Dermis blood vessel endothelial cell (primary cell): ENCODE results near the gene PSD4. TPM values are rescaled to one million over a fixed set of nuclear protein-coding genes. Genes with fewer than 3 reads are reported as not detected.

Experiments used
- DNase-seq: peaks from one replicate; pipeline ENCODE4 v3.0.0; 2010
- total RNA-seq: library from RNA; depleted of rRNA; stranded (reverse); fragments of >200 nt; gene quantifications from 2 replicates; pipeline ENCODE4 v1.2.3, GENCODE V29; 2014

The PSD4 gene
- total RNA-seq, 1 donor from 2014 or later, result 0.34 TPM

- peak; percentile 92 for DNase-seq
Measured at GRCh38 chr2:113240915-113241911, 67.4 kb downstream of the PSD4 start.

- DNase-seq, result no peak
Measured at GRCh38 chr2:113242327-113242726, 68.6 kb downstream of the PSD4 start.

- DNase-seq, result no peak
Measured at GRCh38 chr2:113245276-113245711, 71.5 kb downstream of the PSD4 start.

- no peak for DNase-seq
Measured at GRCh38 chr2:113246606-113247005, 72.8 kb downstream of the PSD4 start.

GRCh38 chr2:113248997-113249770 lies 75.4 kb downstream of the PSD4 start:
- DNase-seq, result peak; percentile 89

GRCh38 chr2:113251118-113251517 lies 77.3 kb downstream of the PSD4 start:
- peak; percentile 18 for DNase-seq

- no peak for DNase-seq
Measured at GRCh38 chr2:113252047-113252590, 78.3 kb downstream of the PSD4 start.

- DNase-seq, result no peak
Measured at GRCh38 chr2:113253453-113253852, 79.7 kb downstream of the PSD4 start.

GRCh38 chr2:113255140-113256070 lies 81.6 kb downstream of the PSD4 start:
- peak; percentile 29 for DNase-seq

- DNase-seq, result no peak
Measured at GRCh38 chr2:113257516-113258264, 83.9 kb downstream of the PSD4 start.

GRCh38 chr2:113258471-113259147 lies 84.8 kb downstream of the PSD4 start:
- DNase-seq, result no peak

Other genes starting within 250 kb of the PSD4 start
- gene IL36G, start 196.0 kb upstream of the PSD4 start, total RNA-seq, result not detected in 2 replicates
- not detected in 2 replicates for gene IL36A, start 168.5 kb upstream of the PSD4 start, total RNA-seq
- not detected in 2 replicates for gene IL36B, start 121.1 kb upstream of the PSD4 start, total RNA-seq
- not detected in 2 replicates for gene IL36RN, start 114.8 kb upstream of the PSD4 start, total RNA-seq
- not detected in 2 replicates for gene IL1F10, start 106.0 kb upstream of the PSD4 start, total RNA-seq
- gene IL1RN, start 46.4 kb upstream of the PSD4 start, total RNA-seq, result under 0.01 TPM in 1 of 2 replicates, not detected in the other
- gene PAX8, start 105.0 kb downstream of the PSD4 start, total RNA-seq, result 0.65 and 0.68 TPM in 2 replicates